GM12891 (cell line): Measurements from ENCODE around the gene AQP12A.

Experiments used
- POLR2A ChIP-seq: IDR thresholded peaks from 2 replicates; pipeline ENCODE4 v1.6.1; 2011; ENCODE audit warnings: low read depth, low read length, control low read depth
- TAF1 ChIP-seq: IDR thresholded peaks from 2 replicates; pipeline ENCODE4 v1.6.1; 2011; ENCODE audit warnings: low read depth, low read length, control low read depth

- TF ChIP-seq POLR2A (no peak), TAF1 (no peak)
These were observed 51.0 kb downstream of the AQP12A start for GRCh38 chr2:240742602-240743095.
